Left lobe of liver (tissue), 2 donors: ENCODE measurements around the gene MALL. TPM values are rescaled to one million over a fixed set of nuclear protein-coding genes. Genes with fewer than 3 reads are reported as not detected.
"Not testable (repeated sequence)": the region's sequence is repeated elsewhere in the genome, so short reads cannot be mapped to it uniquely, and the experiment has no call there.

Source experiments
- ATAC-seq: fragments of 200-7000 bp; cut with Tn5 transposase; one replicate; pipeline ENCODE4 v1.9.1; 2020; ENCODE audit warnings: mild to moderate bottlenecking, moderate library complexity
- DNase-seq: peaks from one replicate; pipeline ENCODE4 v3.0.0-alpha.2; 2020; ENCODE audit warnings: low spot score
- total RNA-seq: library from RNA; stranded (reverse); gene quantifications from one replicate; pipeline ENCODE4 v1.2.1, GENCODE V29; 2021
- donor health status: DM: no; HTN: no; CAD: no; lungs with moderate emphysema.
- donor health status: DM: no; HTN: yes; CAD: no.

The MALL gene
- total RNA-seq, 1 donor from 2014 or later = 1.6 TPM

GRCh38 chr2:110099471-110100225 lies 16.0 kb downstream of the MALL start:
- ATAC-seq = no peak
- DNase-seq = no peak

- DNase-seq = no peak
- no peak for ATAC-seq
Measured at GRCh38 chr2:110099038-110099425, 16.6 kb downstream of the MALL start.

GRCh38 chr2:110097506-110098220 lies 18.0 kb downstream of the MALL start:
- ATAC-seq (no peak), DNase-seq (no peak)

DNA sequence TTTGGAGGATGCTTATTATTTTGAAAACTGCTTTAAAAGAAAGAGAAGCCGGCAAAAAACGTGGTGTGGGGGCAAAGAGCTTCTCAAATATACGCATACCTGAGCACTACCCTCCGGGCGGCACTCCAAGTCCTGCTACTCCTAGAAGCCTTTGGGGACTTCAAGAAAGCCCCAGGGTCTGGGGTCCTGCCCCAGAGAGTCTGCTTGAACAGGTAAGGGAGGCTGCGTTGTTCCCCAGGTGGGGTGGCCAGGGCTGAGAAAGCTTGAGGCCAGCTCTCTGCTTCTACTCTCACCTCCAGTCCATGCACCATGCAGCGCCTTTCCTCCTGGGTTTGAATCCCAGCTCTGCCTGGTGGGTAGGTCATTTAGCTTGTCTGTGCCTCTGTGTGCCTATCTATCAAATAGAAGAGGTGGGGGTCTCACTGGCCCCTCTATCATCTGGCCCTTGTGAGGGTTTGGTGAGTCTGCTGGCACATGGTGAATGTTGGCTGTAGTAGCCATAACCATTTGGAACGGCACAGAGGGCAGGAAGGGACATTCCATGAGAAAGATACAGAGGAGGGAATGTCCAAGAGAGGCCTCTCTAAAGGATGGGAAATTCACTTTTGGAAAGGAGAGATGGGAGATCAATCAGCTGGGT lies 19.5 kb downstream of the MALL start:
- DNase-seq (no peak), ATAC-seq (no peak)

DNA sequence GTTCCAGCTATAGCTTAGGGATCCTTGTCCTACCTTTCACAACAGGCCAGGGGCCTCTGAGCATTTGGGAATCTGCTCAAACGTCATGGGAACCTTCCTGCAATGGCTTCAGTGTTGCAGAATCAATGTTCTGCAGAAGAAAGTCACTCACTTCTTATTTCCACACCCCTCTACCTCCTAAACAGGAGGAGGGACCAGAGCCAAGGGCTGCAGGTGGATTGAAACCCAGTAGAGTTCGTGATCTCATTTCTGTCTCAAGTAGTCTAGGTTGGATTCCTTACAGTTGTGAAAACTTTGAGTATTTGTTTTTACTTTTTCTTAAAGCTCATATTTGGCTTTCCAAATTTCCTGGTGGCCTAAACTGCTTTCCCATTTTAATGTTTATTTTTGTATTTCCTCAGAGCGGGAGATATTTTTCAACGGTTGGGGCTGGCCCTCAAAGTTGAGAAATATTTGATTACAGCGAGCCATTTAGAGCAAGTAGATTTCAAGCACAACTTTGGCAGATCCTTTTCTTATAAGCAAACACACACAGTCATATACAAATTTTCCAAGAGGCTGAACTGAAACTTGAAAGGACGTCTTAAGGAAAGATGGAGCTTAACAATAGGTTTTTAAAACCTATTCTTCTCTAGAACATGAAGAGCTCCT lies 20.6 kb downstream of the MALL start:
- ATAC-seq, DNase-seq: not testable (repeated sequence)

DNA sequence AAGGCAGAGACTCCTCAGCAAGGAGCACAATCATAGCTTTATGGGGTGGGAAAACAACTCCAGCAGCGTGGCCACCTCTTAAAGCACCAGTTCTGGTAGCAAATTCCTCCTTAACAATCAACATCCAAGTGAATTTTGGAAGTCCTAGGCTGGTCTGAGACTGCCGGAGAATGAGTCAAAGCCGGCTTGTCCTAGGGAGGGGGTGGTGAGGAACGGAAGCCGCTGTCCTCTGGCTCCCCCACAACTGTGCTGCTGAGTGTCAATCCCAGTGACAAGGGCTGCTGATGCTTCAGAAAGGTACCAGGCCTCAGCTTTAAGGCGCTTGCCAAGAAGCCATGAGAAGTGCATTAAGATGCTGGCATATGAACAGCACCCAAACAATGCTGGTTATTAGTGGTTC lies 21.7 kb downstream of the MALL start:
- DNase-seq, ATAC-seq: not testable (repeated sequence)

- DNase-seq, ATAC-seq: not testable (repeated sequence)
Measured at GRCh38 chr2:110090164-110090563, 25.5 kb downstream of the MALL start.

DNA sequence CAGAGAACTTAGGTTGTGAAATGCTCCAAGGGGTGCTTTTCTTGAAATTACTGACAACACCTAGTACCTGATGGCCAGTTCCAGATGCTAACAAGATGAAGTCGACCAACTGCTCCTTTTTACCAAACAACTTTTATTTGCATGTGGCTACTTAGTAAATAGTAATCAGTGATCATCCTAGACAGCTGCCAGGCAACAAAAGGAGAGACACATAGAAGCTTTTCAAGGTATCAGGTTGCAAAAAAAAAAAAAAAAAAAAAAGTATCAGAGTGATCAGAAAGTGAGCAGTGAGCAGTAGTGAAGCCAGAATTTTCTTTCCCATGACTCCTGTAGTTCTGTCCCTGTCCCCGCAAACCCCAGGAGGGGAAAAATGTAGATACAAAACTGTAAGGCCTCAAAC lies 31.9 kb downstream of the MALL start:
- ATAC-seq, DNase-seq: not testable (repeated sequence)

DNA sequence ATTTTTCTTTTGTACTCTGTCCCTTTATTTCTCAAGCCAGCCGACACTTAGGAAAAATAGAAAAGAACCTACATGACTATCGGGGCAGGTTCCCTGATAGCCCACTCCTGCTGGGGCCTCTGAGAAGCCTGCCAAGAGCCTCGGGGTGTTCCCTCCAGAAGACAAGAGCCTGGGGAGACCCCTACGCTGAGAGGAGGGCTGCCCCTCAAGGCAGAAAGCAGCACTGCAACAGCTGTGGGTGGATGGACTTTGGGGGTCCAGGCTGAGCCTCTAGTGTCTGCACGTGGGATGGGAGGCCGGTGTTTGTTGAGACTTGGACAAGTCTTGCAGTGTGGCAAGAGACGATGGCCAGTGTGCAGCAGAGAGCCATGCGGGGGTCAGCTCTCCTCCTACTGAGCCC lies 32.5 kb downstream of the MALL start:
- not testable (repeated sequence) for ATAC-seq, DNase-seq

DNA sequence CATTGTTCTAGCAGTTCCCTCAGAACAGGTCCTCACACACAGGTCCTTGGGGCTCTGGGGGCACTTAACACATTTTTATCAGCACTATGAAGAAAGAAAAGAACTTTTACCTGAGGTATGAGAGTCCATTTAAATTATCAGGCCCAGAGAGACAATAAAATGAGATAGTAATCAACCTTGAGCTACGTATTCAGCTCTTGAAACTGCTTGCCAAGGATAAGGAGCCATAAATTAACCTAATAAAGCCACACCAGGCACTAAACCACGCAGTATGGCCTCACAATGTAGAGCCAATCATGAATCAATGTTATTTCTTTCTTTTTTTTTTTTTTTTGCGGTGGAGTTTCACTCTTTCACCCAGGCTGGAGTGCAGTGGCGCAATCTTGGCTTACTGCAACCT lies 37.5 kb downstream of the MALL start:
- not testable (repeated sequence) for DNase-seq, ATAC-seq

- ATAC-seq = not testable (repeated sequence)
Measured at GRCh38 chr2:110075896-110076295, 39.7 kb downstream of the MALL start.

DNA sequence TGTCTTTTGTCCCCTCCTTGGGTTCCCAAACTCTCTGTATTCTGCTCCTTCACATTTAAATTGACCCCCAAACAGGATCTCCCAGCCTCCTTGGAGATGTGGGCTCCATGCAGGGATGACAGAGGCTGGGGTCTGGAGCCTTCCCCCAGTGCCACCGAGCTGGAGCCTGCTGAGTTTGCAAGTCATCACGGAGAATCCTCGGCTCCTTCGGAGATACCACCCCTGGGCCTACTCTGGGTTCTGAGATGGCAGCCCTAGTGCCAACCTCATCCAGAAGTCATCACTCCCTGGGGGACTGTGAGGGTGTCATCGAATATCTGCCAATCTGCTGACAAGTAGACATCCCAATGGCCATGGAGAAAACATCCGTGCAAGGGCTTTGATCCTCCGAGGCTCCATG lies 45.8 kb downstream of the MALL start:
- not testable (repeated sequence) for ATAC-seq
- peak; percentile 28 for DNase-seq

More at GRCh38 chr2:110075896-110076295, 39.7 kb downstream of the MALL start:
- not testable (repeated sequence) for DNase-seq

- not testable (repeated sequence) for DNase-seq, ATAC-seq
Measured at GRCh38 chr2:110068153-110068552, 47.5 kb downstream of the MALL start.

- ATAC-seq, DNase-seq: not testable (repeated sequence)
Measured at GRCh38 chr2:110062332-110062731, 53.3 kb downstream of the MALL start.

DNA sequence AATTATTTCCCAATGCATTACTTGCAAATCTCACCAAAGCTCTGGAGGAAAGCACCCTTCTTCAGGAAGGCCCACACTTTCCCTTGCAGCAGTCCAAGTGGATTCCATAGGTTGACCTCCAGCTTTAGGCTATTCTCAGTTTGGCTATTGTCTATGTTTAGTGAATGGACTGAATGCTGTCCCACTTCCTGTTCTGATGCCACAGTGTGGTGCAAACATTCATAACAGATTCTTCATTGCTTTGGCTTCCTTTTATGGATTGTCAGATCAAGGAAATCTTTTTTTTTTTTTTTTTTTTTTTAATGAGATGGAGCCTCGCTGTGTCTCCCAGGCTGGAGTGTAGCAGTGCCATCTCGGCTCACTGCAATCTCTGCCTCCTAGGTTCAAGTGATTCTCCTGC lies 55.1 kb downstream of the MALL start:
- DNase-seq, ATAC-seq: not testable (repeated sequence)

DNA sequence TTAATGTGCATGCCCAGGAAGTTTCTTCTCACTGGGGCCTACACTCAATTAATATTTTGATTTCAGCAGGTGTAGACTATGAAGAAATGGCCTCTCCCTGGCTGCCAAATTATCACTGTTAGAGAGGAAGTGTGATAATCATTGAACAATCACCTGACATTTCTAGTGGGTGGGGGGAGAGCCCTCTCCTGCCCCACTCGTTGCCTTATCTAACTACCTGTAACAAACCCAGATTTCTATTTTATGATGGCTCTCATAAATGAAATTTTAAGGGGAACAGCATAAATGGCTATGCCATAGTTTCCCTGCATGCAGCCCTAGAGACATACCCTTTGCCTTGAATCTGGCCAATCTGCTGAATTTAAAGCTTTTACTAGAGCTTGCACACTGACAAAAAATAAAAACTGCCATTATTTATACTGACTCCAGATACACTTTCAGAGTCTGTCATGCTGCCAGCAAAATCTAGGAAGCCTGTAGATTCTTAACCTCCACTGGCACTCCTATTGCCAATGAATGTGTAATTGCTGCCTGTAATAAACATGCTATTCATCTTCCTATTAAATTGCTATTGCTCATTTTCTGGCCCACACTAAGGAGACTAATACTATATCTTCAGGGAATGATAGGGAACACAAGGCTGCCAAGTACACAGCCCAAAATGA lies 55.8 kb downstream of the MALL start:
- ATAC-seq, DNase-seq: not testable (repeated sequence)

DNA sequence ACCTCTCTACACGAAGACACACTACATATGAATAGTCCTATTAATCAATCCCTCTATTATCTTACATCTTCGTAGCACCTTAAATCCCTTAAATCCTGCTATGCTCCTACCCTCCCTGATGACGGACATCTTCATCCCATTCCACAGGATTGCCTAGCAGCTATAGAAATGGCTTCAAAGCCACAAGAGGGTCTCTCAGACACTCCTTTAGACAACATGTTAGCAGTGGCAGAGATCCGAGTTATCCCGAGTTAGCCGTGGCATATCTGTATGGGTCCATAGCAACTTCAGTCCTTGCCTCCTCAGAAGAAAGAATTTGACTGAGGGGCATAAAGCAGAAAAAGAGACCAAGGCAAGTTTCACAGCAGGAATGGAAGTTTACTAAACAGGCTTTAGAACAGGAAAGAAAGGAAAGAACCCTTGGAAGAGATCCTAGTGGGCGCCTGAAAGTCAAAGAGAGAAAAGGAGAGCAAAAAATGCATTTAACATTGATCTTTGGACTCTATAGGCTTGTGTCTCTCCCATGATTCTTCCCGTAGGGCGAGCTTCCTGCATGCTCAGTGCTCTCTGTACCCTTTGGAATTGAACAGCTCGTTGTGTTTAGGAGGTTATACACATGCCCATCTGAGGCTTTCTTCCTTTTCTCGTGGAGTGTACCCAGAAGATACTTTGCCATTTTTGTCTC lies 56.5 kb downstream of the MALL start:
- not testable (repeated sequence) for DNase-seq, ATAC-seq

DNA sequence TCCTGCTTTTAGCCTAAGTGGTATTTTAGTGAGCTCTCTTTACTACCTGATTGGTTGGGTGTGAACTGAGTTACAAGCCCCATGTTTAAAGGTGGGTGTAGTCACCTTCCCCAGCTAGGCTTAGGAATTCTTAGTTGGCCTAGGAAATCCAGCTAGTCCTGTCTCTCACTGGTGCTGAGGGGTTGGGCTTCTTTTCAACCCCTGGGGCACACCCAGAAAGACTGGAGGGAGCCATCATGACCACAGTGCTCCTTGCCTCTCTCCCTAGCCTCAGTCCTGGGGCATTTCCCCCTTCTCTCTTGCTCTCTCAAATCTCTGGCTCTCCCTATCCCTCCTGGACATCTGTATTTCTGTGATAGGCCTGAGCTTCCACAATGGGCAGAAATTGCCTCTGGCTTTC lies 57.6 kb downstream of the MALL start:
- ATAC-seq, DNase-seq: not testable (repeated sequence)

DNA sequence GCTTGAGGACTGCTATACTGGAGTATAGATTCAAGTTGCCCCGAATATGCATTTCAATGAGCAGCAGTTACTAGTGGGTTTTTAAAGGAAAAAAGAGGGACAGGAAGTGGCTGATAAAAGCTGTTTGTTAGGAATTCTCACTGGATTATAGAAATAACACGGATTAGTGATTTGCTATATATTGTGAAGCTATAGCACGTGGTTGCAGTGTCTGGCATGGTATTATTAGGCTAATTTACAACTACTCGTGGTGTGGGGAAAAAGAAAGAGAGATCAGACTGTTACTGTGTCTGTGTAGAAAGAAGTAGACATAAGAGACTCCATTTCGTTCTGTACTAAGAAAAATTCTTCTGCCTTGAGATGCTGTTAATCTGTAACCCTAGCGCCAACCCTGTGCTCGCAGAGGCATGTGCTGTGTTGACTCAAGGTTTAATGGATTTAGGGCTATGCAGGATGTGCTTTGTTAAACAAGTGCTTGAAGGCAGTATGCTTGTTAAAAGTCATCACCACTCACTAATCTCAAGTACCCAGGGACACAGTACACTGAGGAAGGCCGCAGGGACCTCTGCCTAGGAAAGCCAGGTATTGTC lies 59.7 kb downstream of the MALL start:
- not testable (repeated sequence) for ATAC-seq

More for the DNA sequence above, 59.7 kb downstream of the MALL start:
- DNase-seq = not testable (repeated sequence)
